ENCODE data around the gene SH3BP4.

Gene SH3BP4

GRCh38 chr2:235041918-235042575, 90.2 kb downstream of the SH3BP4 start:
- no peak for DNase-seq (ENCODE audit: low read depth)
- H3K4me3 ChIP-seq (ENCODE audit: low read depth, low read length): no peak overlapping the region

GRCh38 chr2:235042576-235043515, 91.0 kb downstream of the SH3BP4 start:
- no peak overlapping the region for H3K4me3 ChIP-seq (ENCODE audit: low read depth, low read length)
- no peak for DNase-seq (ENCODE audit: low read depth)
- no peak for TF ChIP-seq CTCF (conservative IDR thresholded peaks at IDR 0.05; ENCODE audit: low read depth, low read length)

More at GRCh38 chr2:235041918-235042575, 90.2 kb downstream of the SH3BP4 start:
- TF ChIP-seq CTCF (conservative IDR thresholded peaks at IDR 0.05; ENCODE audit: low read depth, low read length): no peak

DNA sequence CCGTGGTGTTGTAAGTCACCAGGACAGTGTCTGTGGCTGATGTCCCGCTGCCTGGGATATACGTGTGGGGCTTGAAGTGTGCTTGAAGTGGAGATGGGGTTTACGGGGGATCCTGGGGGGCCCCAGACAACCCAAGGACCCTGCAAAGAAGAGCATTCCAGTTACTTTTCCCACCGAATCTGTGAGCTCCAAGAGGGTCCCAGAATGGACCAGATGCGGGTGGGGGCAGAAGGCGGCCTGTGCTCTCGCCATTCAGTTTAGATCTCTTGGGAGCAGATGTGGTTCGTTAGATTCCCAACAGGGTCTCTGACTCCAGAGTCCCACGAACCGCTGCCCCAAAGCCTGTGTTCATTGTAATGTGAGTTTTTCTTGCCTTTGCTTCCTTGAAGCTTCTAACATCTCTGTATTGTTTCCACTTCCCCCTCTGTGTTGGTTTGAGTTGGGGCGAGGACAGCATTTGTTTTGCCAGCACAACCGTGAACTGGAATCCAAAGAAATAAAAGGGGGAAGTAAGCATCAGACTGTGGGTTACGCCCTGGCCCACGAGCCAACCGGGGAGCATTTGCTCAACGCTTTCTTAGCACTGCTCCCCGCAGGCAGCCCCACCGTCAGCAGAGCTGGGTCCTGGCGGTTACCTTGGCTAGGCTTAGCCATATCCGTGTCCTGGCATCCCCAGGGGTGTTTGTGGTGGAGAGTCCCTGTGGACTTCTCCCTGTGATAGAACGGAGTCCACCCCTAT, 92.1 kb downstream of the SH3BP4 start:
- H3K4me3 ChIP-seq (ENCODE audit: low read depth, low read length): no peak overlapping the region
- no peak for TF ChIP-seq CTCF (conservative IDR thresholded peaks at IDR 0.05; ENCODE audit: low read depth, low read length)

GRCh38 chr2:235044501-235045271, 92.9 kb downstream of the SH3BP4 start:
- H3K4me3 ChIP-seq (ENCODE audit: low read depth, low read length): no peak overlapping the region
- TF ChIP-seq CTCF (conservative IDR thresholded peaks at IDR 0.05; ENCODE audit: low read depth, low read length): no peak
- DNase-seq (ENCODE audit: low read depth): no peak

More for the DNA sequence above, 92.1 kb downstream of the SH3BP4 start:
- no peak for DNase-seq (ENCODE audit: low read depth)

DNA sequence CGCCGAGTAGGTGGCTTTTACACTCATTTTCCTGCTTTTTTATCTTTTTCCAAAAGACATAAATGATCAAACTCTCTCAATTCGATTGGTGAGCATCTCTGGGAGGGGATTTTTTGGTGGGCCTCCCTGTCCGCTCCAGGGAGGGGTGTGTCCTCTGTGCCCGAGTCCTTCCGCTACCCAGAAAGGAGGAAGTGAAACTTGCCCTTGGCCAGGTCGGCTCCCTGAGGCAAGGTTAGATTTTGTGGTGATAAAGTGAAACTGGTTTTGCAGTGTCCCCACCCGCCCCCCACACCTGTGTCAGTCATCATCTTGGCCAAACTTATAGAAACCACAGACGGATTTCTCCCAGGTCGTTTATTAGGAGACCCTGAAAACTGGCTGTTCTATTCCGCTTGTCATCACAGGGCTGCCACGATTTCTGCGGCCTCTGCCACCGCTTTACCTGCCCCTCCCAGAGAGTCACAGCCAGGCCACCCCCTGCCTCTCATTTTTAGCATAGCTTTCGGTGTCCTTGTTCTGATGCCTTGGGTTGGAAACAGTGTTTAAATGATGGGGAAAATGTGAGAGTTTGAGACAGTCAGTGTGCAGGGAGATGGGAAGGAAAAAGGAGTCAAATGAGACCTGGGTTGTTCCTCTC, 93.6 kb downstream of the SH3BP4 start:
- TF ChIP-seq CTCF (conservative IDR thresholded peaks at IDR 0.05; ENCODE audit: low read depth, low read length): no peak
- no peak overlapping the region for H3K4me3 ChIP-seq (ENCODE audit: low read depth, low read length)
- DNase-seq (ENCODE audit: low read depth): no peak

DNA sequence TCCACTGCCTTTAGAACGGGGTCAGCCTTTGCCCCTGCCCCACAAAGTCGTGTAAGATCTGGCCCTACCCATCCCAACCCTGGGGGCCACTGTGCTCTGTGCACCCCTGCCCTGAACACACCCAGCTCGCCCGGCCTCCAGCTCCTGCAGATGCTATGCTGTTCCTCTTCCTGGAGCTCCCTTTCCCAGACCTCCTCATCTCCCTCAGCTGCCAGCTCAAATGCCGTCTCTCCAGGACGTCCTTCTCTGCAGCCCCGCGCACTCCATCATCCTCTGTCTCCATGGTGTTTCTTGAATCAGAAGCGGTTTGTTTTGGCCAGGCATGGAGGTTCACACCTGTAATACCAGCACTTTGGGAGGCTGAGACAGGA, 94.1 kb downstream of the SH3BP4 start:
- no peak for DNase-seq (ENCODE audit: low read depth)
- no peak overlapping the region for H3K4me3 ChIP-seq (ENCODE audit: low read depth, low read length)
- no peak for TF ChIP-seq CTCF (conservative IDR thresholded peaks at IDR 0.05; ENCODE audit: low read depth, low read length)

Data from choroid plexus epithelial cell (primary cell).